Umbilical cord (tissue), 2 donors: ENCODE measurements around the gene IL34. TPM values are rescaled to one million over a fixed set of nuclear protein-coding genes. Genes with fewer than 3 reads are reported as not detected.

Source experiments
- DNase-seq: peaks from one replicate; pipeline ENCODE4 v3.0.0-alpha.2; 2015; ENCODE audit warnings: low spot score
- total RNA-seq: library from RNA; depleted of rRNA; stranded (reverse); fragments of >200 nt; gene quantifications from one replicate; pipeline ENCODE4 v1.2.3, GENCODE V29; 2014; ENCODE audit warnings: low replicate concordance; ENCODE audit not compliant: insufficient read depth

Gene IL34
- total RNA-seq, 1 donor from 2014 or later = 22.6 TPM

GRCh38 chr16:70676675-70677498 lies 30.5 kb downstream of the IL34 start:
- no peak for DNase-seq

DNA sequence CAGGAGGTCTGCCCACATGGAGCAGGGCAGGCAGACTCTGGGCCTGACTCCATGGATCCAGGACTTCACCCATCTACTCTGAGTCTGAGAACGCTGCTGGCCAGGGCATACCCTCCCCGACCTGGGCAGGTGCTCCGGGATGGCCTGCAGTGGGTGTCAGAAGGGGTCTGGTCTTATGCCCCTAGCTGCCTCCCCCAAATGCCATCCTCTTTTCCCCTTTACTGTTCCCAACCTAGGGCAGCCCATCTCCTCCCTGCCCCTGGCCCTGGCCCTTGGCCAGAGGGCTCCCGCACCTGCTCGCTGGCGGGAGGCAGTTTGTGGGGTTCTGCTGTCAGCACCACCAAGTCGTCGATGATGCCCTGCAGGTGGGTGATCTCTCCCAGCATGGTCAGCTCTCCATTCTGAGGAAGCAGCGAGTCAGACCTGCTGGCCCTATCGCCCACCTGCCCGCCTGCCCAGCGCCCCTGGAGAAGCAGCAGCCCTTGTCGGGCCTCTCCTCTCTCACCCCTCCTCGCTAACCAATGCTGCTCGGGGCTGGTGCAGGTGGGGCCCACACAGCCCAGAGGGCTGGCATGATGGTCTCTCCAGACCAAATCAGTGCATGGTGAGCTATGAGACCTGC lies 31.3 kb downstream of the IL34 start:
- no peak for DNase-seq

DNA sequence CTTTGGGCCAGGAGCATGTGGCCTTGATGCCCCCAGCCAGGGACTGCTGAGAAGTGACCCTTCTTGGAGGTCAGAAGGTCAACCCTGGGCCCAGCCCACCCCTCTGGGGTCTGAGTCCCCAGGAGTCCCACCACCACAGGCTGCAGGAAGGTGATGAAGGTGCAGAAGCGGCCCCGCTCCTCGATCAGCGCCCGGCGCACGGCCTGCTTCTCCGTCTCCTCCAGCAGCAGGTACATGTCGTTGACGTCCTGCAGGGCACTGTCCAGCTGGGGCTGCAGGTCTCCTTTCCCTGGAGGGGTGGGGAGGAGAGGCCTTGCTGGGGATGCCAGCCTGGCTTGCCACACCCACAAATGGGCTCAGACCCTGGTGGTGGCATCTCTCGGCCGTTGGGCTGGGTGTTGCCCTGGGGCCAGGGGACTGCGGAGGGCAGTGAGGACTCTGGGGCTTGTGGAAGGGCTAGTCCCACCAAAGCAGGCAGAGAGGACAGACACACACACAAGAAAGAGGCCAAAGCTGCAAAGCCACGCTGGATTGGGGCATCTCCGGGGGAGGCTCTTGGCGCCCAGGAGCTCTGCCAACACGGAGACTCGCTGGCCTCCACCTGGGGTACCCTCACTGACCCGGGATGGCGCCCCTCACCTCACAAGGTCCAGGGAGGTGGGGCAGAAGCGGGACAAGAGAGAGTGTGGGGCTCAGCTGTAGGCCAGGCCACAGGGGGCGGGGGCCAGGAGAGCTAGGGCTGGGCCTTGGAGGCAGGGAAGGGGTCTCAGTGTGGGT lies 31.9 kb downstream of the IL34 start:
- DNase-seq = no peak

GRCh38 chr16:70678898-70679670 lies 32.7 kb downstream of the IL34 start:
- DNase-seq = no peak

DNA sequence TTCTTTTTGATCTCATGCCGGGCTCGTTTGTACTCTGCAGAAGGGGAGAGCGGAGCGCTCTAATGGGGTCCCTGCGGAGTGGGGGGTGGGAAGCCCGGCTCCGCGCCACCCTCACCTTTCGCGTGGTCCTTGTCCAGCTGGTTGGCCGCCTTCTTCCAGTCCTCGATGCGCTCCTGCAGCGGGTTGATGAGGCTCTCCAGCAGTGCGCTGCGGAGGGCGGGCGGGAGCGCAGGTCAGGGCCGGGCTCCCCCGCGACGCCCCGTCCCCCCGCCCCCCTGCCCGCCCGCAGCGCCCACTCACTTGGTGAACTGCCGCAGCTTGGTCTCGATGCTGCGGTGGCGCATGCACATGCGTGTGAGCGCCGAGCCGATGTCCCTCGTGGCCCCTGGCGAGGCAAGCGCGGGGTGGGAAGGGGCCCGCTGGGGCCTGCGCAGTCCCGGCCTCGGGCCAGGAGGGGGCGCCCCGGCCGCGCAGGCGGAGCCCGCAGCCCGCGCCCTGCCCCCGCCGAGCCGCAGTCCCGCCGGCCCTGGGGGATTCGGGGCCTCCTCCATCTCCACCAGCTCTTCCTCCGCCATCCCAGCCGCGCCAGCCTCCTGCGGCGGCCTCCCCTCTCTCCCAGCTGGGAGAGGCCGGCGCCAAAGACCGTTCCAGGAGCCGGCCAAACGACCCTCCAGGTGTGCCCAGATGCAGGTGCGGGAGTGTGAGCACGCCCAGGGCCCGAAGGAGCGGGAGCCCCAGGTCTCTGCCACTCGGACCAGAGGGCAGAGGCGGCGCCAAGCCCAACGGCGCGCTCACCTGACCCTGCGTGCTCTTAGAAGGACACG lies 33.5 kb downstream of the IL34 start:
- DNase-seq = no peak

DNA sequence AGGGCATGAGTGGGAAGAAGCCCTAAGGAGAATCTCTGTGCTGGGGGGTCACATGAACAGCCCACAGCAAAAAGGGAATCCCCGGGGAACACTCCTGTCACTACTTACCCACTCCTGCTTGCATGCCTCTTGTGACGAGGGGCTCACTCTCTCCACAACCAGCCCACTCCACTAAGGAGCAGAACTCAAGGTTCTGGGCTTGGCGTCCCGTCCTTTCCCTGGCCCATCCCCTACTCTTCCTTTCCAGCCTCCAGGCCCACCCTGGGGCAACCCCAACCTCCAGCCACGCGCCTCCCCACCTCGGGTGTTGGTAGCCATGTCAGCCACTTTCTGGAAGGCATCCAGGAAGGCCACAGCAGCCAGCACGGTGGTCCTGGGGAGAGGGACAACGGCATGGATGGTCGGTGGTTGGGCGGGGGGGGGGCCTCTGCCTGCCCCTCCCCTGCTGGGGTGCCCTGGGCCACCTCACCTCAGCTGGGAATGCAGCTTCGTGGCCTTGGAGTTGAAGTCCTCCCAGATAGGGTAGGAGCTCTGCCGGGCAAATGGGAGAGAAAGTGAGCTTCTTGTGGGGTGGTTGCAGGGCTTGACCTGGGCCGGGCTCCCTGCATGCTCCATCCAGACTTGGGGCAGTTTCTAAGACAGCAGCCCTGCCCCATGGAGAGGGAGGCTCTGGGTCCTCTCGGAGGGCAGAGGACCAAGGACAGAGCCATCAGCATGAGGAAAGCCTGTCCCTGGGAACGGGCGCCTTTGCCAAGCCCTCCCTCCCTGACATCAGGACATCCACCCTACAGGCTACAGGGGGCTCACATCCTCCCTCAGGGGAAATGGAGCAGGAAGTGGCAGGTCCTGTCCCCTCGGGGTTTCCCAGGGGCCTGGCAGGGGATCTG lies 34.4 kb downstream of the IL34 start:
- no peak for DNase-seq

- DNase-seq = peak; percentile 37
These were observed 35.3 kb downstream of the IL34 start for GRCh38 chr16:70681382-70682238.

DNA sequence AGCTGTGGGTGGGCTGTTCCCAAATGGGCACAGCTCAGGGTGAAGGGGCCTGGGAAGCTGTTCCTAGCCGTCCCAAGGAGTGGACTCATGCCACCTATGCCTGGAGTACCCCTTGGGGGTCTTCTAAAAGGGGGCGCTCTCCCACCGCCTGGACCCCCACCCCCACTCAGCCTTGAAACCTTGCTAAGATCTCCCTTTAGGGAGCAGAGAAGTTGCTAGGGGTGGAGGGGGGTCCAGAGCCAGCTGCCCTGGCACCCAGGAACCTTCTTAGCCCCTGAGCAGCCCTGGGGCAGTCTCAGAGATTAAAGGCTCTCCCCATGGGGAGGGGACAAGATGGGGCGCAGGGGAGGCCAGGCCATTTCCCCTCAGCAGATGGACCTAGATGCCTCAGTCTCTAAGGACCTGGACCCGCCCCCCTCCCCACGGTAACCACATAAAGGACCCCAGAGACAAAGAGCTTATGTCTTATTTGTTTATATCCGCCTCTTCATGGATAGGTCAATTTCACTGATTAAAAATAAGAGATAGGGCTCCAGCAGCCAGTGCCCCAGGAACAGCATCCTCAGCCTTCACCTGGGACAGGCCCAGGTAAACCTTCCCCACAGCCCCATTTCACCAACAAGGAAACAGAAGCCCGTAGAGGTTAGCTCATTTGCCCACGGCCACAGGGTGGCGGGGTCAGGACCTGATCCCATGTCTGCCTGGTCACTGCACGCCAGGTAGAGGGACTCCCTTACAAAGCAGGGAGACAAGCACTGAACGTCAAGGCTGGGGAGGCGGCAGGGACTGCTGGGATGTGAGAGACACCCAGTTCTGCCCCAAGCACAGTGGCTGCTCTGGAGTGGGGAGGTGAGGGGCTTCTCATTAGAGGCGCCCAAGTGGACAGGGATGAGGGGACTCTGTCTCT lies 36.1 kb downstream of the IL34 start:
- DNase-seq = no peak

- no peak for DNase-seq
These were observed 37.0 kb downstream of the IL34 start for GRCh38 chr16:70683146-70683944.

DNA sequence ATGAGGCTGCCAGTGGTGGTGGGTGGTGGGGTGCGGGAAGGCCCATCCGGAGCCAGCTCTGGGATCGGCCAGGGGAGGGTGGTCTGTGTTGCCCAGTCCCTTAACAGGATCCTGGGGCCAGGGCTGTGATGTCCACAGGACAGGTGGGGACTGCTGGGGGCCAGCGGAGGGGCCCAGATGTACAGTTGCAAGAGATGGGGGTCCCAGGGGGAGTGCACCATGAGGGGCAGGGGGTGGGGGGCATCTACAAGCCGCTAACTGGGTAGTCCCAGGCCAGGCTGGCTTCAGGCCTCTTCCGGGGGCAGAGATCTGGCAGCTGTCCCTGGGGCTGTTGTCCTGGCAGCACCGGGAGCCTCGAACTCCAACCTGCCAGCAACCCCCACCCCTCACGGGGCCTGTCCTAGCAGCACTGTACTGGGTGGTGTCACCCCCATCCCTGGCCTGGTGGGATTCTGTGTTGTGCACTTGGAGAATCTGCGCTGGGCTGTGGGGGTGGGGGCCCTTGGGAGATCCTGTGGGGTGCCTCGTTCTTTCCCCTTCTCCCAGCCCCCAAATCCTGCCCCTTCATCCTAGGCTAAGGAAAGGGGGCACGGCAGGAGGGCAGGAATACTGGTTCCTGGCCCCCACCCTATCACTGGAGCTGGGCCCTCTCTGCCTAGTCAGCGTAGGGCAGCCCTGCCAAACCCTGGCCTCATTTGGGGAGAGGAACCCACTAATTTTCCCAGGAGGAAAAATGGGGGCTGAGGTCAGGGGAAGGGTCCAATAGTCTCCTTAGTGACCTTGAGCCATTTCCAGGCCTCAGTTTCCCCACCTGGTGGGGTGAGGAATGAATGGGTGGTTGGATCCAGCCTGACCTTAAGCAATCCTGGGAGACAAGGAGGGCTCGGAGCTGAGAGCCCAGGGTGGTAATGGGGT lies 38.0 kb downstream of the IL34 start:
- no peak for DNase-seq

GRCh38 chr16:70685061-70685937 lies 38.9 kb downstream of the IL34 start:
- DNase-seq = no peak

GRCh38 chr16:70685938-70686375 lies 39.6 kb downstream of the IL34 start, which contains the start of gene MTSS2:
TSS of gene MTSS2 (minus strand) at chr16:70686053. CDS start at chr16:70685791, 262 bp downstream.
- DNase-seq = peak; percentile 92

- DNase-seq = no peak
These were observed 40.2 kb downstream of the IL34 start for GRCh38 chr16:70686376-70687101.

DNA sequence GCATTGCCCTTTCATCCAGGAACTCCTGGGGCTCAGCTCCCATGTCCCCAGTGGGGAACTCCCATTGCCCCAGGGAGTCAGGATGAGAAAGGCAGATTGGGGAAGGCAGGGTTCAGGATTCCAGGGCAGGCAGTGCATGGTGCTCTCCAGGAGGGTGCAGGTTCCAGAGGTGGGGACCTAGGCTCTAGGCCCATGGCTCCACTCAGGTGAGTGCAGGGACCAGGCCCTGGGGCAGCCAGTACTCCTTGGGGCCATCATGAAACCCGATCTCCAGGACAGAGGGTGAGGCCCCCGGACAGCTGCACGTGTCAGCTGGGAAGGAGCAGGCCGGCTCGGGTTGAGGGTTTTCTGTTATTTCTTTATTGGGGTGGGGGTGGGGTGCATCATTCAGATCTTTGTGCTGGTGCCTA lies 40.7 kb downstream of the IL34 start:
- DNase-seq = no peak
